DMS53 treated with DMSO at 0.1 percent for 48 hours (cell line): ENCODE results near the gene SYNGR4.

Source experiments
- DNase-seq: peaks from one replicate; lab custom pipeline; 2025; ENCODE audit not compliant: unreplicated experiment; lab: John Stamatoyannopoulos, UW

The SYNGR4 gene

DNA sequence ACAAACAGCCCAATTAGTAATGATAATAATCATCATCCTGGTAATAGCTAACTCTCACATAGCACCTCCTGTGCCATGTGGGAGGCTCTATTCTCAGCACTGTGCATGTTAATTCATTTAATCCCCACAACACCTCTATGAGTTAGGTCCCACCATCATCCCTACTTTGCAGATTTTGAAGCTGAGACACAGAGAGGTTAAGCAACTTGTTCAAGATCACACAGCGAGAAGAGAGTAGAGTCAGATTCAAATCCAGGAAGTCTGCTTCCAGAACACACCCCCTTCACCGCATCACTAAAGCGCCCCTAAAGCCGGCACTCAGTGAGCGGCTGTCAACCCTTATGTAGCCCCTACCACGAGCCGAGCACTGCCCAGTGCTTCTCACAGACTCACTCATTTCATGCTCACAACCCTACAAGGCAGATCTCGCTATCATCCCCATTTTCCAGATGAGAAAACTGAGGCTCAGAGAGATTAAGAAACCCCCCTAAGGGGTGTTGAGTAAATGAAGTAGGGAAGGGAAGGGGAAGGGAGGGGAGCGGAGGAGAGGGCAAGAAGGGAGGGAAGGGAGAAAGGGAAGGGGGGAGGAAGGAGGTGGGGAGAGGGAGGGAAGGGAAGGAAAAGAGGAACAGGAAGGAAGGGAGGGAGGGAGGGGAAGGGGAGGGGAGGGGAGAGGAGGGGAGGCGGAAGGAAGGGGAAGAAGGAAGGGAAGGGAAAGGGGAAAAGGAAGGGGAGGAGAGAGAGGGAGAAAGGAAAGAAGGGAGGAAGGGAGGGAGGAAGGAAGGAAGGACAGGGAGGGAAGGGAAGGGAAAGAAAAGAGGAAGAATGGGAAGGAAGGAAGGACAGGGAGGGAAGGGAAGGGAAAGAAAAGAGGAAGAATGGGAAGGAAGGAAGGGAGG lies 22.4 kb upstream of the SYNGR4 start:
- no peak for DNase-seq

DNA sequence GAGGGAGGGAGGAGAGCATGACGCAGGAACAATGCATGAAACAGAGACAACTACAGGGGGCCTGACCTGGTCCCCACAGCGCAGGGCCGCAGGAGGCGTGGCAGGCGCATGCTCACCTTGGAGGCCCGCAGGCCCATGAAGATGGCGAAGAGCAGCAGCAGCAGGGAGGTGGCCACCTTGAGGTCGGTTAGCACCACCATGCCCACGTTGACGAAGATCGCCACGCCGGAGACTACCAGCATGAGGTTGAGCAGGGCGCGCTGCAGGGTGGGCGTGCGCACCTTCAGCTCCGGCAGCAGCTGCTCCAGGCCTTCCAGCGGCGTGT lies 21.8 kb upstream of the SYNGR4 start:
- DNase-seq = no peak

DNA sequence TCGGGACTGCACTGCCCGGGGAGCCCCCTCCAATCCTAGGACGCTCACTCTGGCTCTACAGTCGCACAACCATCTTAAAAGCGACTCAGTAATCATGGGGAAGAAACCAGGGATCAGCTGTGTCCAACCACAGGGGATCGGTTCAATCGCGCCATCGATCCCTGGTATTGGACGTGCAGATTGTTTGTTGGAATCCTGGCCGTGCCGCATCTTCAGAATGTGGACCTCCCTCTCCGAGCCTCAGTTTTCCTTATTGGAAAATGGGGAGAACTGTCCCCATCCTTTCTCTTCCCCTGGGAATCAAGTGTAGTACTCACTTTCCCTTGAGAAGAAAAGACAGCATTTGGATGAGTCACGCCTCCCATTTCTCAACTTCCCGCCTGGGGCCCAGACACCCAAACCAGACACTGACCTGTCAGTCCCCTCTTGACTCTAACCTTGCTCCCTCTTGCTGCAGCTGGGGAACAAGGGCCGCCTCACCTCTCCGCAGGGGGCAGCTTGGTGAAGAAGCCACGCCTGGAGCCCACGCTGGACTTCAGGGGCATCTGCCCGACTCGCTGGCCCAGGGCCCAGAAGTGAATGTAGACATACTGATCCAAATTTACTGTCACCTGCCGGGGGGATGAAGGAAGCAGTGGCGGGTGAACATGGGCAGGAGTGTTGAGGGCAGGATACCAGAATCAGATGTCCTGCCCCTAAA lies 21.2 kb upstream of the SYNGR4 start:
- no peak for DNase-seq

DNA sequence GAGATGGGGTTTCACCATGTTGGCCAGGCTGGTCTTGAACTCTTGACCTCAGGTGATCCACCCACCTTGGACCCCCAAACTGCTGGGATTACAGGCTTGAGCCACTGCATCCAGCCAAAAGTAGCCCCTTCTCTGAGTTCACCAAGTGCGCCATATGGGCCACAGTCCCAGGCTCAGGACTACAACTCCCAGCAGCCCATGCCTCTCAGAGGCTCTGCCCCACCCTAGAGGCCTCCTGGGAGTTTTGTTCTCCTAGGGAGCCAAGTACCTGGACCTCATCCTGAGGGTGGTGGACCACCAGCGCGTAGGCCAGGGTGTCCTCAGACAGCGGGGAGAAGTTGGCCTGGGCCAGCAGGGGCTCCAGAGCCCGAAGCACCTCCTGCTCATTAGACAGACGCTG lies 19.3 kb upstream of the SYNGR4 start:
- DNase-seq = no peak

DNA sequence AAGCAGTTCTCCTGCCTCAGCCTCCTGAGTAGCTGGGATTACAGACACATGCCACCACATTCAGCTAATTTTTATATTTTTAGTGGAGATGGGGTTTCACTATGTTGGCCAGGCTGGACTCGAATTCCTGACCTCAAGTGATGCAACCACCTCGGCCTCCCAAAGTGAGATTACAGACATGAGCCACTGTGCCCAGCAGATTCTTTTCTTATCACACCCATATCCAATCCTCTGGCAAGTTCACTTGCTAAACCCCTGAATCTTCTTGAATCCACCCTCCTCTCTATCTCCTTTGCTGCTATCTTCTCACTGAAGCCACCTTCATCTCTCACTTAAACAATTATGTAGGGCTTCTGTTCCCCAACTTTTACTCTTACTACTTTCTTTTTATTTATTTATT lies 18.0 kb upstream of the SYNGR4 start:
- no peak for DNase-seq

DNA sequence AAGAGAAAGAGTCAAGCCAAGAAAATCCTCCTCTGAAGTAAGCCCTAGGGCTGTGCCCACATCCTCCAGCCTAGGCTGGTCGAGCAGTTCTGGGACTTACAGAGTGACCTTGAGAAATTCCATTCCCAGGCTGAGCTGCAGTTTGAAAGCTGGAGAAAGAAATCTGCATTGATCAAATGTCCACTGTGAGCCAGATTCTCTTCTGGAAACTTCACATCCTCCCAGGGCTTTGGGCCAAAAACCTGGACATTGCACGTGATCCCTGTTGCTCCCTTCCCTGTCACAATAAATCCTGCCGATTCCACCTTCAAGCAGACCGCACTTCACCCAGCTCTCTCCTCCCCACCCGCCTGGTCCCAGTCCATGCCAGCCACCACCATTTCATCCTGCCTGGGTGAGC lies 16.1 kb upstream of the SYNGR4 start:
- DNase-seq = no peak

DNA sequence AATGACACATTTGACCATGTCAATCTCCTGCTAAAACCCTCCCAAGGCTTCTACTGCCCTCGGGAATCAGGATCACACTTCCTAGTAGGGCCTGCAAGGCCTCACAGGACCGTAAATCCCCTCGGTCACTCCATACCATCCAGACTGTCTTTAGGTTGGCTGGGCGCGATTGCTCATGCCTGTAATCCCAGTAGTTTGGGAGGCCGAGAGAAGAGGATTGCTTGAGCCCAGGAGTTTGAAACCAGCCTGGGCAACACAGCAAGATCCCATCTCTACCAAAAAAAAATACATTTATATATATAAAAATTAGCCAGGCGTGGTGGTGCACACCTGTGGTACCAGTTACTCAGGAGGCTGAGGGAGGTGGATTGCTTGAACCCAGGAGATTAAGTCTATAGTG lies 15.4 kb upstream of the SYNGR4 start:
- no peak for DNase-seq

DNA sequence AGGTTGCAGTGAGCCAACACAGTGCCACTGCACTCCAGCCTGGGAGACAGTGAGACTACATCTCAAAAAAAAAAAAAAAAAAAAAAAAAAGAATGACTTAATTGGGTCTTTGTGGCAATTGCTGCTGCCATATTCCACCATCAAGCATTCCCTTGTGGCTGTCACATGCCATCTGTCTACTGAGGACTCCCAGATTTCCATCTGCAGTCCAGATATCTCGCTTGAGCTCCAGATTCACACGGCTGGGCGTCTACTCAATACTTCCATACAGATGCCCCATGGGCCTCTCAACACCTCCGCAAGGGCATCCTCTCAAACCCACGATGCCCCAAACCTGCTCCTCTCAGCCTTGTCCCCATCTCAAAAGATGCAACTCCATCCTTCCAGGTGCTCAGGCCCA lies 13.3 kb upstream of the SYNGR4 start:
- DNase-seq = no peak

DNA sequence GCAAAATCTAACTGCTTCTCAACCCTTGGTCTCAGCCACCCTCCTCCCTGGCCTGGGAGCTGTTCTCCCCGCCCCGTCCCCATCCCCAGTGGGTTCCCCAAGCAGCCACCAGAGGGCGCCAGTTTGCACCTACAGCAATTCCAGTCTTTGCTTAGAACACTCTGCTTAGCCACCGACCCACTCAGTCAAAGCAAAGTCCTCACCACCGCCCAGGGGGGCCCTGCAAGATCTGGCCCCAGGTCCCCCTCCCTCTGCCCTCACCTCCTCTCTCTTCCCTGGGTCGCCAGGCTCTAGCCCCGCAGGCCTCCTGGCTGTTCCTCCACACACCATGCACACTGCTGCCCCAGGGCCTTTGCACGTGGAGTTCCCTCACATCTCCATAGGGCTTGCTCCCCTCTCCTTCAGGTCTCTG lies 12.8 kb upstream of the SYNGR4 start:
- DNase-seq = peak; percentile 25

DNA sequence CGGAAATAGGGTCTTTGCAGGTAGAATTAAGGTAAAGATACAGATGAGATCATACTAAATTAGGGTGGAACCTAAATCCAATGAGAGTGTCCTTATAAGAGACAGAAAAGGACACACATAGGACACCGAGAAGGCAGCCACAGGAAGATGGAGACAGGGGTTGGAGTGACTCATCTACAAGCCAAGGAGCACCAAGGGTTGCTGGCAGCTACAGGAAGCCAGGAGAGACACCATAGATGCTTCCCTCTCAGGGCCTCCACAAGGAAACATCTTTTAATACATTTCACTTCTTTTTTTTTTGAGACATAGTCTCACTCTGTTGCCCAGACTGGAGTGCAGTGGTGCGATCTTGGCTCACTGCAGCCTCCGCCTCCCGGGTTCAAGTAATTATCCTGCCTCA lies 10.5 kb upstream of the SYNGR4 start:
- no peak for DNase-seq

DNA sequence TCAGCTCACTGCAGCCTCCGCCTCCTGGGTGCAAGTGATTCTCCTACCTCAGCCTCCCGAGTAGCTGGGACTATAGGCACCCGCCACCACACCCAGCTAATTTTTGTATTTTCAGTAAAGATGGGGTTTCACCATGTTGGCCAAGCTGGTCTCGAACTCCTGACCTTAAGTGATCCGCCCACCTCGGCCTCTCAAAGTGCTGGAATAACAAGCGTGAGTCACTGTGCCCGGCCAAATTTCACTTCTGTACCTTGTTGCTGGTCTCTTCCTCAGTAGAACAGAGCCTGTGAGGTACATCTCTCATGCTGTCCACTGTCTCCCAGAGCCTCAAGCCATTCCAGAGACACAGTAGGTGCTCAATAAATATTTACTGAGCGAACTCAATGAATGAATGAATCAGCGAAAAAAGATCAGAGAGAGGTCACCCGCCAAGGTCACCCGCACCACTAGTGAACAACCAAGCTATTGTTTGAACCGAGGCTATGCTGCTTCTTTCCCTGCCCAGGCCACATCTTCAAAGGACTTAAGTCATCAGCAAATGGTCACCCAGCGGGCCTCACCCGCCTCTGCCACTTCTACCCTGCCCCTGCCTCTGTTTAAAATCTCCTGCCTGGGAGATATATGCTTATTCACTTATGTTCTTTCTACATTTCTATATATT lies 9.7 kb upstream of the SYNGR4 start:
- no peak for DNase-seq

DNA sequence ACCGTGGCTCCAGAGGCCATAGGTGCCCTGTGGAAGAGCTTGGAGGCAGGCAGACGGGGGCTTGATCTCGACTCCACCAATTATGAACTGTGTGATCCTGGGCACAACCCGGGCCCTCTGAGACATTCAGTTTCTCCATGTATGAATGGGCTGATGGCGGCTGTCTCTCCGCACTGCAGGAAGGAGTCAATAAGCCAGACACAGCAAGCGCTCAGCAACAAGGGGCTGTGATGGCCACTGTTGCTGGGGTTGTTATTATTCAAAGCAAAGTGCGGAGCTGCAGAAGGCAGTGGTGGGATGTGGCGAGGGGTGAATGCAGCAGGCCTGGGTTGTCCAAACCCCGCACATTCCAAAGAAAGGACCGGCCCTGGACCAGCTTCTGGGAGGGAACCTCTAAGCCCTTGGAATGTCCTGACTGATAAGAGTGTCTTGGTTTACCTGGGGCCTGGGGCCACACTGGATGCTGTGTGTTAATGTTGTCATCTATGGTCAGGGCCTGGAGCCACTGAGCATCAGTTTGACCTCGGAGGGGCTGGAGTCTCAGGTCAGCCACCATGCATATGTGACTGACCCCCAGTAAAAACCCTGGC lies 8.7 kb upstream of the SYNGR4 start:
- no peak for DNase-seq

DNA sequence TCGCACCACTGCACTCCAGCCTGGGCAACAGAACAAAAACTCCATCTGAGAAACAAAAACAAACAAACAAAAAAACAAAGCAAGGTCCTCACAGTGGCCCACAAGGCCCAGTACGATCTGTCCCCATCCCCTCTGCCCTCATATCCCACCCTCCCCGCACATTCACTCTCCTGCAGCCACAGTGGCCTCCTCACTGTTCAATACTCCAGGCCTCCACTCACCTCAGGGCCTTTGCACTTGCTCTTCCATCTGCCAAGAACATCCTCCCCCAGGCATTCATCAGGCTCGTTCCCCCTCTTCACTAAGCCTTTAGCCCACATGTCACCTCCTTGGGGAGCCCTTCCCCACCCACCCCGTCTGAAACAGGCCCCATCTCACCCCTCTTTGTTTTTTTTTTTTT lies 5.0 kb upstream of the SYNGR4 start:
- no peak for DNase-seq

DNA sequence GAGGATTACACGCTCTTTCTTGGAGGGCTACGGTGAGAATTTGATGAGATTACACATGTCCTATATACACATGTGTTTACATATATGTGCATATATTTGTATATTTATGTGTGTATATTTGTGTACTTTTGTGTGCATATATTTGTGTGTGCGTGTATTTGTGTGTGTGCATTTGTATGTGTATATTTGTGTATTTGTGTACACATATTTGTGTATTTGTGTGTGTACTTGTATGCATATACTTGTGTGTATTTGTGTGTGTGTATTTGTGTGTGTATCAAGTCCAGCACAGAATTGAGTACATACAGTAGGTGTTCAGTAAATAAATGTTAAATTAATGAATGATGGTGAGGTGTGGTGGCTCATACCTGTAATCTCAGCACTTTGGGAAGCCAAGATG lies 2.3 kb upstream of the SYNGR4 start:
- DNase-seq = no peak

DNA sequence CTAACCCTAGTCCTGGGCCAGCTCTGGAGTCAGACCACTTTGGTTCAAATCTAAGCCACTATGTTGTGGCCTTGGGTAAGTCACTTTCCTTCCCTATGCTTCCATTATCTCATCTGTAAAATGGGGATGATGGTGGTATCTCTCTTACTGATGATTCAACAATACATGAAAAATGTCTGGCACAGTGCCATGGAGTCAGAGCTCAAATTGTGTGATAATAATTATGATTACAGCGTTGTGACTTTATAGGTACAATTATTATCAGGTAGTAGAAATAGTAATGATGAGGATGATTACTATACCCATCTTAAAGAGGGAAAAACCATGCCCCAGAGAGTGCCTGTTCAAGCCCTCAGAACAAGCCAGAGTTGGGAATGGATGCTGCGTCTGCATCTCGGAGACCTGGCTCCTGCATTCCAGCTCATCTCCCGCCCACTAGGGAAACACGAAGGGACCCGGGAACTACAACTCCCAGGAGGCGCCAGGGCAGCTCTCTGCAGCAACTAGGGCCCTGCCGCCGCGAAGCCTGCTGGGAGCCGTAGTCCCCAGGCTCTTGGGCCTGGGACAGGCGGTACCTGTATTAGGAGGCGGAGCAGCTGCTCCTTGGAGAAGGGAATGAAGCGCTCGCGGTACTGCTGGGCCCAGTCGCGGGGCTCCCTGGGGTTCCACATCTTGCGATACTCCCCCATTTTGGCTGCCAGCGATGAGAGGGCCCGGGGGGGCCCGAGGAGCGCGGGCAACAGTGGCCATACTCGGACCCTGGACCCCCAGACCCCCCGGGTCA lies 1.3 kb upstream of the SYNGR4 start:
- DNase-seq = peak; percentile 97

DNA sequence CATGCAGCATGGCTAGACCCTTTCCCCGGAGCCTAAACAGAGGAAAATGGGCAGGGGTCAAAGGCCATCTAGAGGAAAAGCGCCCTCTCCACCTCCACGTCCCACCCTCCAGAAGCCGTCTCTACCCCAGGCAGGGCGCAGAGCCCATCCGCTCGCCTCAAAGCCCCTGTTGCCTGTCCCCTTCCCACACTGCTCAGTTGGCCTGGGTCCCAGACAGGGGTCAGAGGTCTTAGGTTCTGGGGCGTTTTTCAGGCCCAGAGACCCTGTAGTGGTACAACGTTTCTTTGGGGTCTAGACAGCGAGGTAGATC lies 712 bp upstream of the SYNGR4 start:
- DNase-seq = no peak

DNA sequence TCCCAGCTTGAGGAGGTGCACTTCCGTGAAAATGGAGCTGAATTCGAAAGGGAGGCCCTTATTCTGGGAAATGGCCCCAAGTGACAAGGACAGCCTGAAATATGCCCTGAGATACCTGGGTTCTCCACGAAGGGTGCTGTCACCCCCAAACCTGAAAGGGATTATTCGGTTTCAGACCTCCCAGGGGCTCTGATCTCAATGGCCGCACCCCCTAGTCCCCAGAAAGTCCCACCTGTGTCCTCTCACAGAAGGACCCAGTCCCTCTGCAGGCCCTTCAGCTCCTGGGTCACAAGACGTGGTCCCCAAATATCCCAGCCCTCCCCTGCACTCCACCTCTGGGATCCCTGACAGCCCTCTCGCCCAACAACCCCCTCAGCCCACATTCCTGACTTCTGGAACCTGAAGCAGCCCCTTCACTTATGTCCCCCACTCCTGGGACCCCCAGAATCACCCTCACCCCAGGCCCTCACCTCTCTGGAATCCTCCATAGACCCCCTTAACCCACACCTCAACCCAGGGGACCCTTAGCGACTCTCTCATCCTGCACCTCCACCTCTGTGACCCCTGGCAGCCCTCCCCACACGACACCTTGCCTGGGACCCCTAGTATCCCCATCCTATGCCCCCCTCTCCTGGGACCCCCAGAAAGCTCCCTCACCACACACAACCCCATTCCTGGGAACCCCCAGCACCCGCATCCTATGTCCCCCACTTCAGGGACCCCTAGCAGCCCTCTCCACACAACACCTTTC lies 606 bp downstream of the SYNGR4 start:
- DNase-seq = no peak

DNA sequence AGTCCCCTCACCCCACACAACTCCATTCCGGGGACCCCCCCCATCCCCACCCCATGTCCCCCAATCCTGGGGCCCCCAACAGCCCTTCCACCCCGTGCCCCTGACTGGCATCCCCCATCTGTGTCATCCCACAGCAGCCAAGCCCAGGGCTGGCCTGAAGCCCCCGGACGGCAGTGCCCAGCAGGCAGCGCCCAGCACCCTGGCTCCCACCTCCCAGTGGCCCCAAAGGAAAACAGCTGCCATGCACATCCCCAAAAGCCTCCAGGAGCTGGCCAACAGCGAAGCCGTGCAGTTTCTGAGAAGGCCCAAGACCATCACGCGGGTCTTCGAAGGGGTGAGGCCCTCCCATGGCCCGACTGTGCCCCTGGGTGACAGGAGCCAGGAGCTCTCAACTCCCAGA lies 1.4 kb downstream of the SYNGR4 start:
- no peak for DNase-seq

DNA sequence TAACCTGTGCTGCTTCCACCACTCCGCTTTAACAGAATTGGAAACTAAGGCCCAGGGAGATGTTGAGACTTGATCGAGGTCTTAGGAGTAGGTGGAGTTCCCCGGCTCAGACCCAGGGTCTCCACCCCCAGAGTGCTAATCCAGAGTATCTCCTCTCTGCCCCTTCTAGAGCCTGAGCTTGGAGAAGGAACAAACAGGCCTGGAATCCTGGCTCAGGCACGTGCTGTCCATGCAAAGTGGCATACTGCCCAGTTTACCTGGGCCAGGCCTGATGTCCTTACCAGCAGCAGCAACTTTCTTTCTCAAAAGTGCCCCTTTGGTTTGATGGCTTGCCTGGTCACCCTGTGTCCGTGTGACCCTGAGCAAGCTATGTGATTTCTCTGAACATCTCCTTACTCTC lies 3.7 kb downstream of the SYNGR4 start:
- no peak for DNase-seq

DNA sequence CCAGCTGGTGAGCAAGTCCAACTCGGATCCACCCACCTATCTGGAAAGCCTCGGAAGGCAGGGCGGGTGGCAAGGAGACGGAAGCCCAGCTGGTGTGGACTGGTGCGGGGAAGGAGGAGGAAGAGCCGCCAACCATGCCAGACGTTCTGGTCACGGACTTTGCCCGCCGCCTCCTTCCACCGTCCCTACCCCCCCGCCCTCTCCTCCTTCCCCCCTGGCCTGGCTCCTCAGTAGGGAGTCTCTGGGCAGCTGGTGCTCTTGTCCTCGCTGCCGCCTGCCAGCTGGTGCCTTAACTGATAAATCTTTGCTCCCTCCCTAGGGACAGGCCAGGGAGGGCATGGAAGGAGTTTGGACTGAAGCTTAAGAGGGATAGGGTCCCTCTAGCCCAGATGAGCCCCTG lies 4.8 kb downstream of the SYNGR4 start:
- DNase-seq = no peak

DNA sequence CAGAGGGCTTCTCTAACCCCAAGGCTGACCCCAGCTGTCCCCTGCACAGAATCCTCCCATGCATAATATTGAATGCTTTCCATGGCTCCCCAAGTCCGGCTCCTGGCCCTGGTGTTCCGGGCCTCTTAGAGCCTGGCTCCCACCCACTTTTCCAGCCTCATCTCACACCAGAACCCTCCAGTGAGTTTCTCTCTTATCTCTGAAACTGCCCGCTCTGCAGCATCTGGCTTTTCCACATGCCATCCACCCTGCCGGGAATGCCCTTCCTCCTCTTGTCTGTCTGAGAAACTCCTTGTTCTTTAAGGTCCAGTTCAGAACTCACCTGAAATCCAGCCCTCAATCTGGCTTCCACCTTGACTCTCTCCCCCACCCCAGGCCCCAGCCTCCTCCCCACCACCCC lies 6.8 kb downstream of the SYNGR4 start:
- no peak for DNase-seq
